GM04504 (cell line): ENCODE measurements around the gene RRBP1.
"Not testable (repeated sequence)": the region's sequence is repeated elsewhere in the genome, so short reads cannot be mapped to it uniquely, and the experiment has no call there.

Source experiments
- DNase-seq: peaks from one replicate; pipeline ENCODE4 v3.0.0-alpha.2; 2012; ENCODE audit warnings: low read depth

The RRBP1 gene

GRCh38 chr20:17708675-17709360, 26.8 kb upstream of the RRBP1 start:
- DNase-seq: no peak

DNA sequence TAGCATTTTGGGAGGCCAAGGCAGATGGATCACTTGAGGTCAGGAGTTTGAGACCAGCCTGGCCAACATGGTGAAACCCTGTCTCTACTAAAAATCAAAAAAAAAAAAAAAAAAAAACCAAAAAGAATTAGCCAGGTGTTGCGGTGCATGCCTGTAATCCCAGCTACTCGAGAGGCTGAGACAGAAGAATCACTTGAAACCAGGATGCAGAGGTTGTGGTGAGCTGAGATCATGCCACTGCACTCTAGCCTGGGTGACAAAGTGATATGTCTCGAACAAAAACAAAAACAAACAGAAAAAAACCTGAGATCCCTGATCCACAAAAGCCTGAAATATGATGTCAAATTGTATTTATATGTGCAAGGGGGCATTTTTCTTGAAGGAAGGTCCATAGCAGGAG, 25.9 kb upstream of the RRBP1 start:
- not testable (repeated sequence) for DNase-seq

- DNase-seq: no peak
Measured at GRCh38 chr20:17706632-17707031, 24.6 kb upstream of the RRBP1 start.

DNA sequence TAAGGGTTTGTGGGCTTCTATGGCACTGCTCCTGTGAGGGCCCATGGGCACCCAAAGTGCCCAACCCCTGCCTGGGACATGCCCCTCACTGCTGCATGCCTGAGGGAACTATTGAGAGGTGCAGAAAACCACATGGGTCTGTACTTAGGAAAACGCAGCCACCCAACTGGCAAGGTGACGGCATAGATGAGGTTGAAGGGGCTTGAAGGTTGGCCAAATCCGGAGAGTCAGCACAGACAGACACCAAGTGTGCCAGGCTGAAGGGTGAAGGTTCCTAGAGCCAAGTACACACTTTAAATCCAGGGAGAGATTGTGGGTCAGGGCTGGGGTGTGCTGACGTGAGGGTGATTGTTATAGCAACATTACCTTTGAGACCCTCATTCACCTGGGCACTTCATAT, 23.9 kb upstream of the RRBP1 start:
- DNase-seq: no peak

GRCh38 chr20:17704589-17705317, 22.7 kb upstream of the RRBP1 start:
- DNase-seq: no peak

GRCh38 chr20:17701826-17702225, 19.8 kb upstream of the RRBP1 start:
- no peak for DNase-seq

GRCh38 chr20:17700637-17701036, 18.6 kb upstream of the RRBP1 start:
- DNase-seq: no peak

GRCh38 chr20:17699931-17700351, 17.9 kb upstream of the RRBP1 start, which contains the start of gene BANF2:
Gene BANF2 (plus strand): TSS chr20:17699966. CDS start chr20:17725026, 25,060 bp downstream.
- no peak for DNase-seq

GRCh38 chr20:17698384-17698783, 16.3 kb upstream of the RRBP1 start:
- no peak for DNase-seq

- DNase-seq: no peak
Measured at GRCh38 chr20:17697171-17697570, 15.1 kb upstream of the RRBP1 start.

DNA sequence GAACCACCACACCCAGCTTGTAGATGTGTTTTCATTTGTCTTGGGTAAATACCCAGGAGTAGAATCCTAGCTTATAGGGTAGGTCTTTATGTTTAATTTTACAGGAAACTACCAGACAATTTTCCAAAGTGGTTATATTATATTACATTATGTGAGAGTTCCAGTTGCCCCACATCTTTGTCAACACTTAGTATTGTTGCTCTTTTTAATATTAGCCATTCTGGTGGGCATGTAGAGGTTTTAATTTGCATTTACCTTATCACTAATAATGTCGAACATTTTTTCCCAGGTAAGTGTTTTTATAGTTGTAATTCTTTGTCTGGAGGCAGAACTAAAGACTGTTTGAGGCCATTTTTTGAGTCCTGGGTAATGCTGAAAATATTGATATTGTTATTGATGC, 14.2 kb upstream of the RRBP1 start:
- DNase-seq: no peak

GRCh38 chr20:17694767-17695166, 12.7 kb upstream of the RRBP1 start:
- no peak for DNase-seq

GRCh38 chr20:17693444-17694001, 11.5 kb upstream of the RRBP1 start:
- DNase-seq: no peak

- DNase-seq: no peak
Measured at GRCh38 chr20:17691758-17692157, 9.7 kb upstream of the RRBP1 start.

- no peak for DNase-seq
Measured at GRCh38 chr20:17690144-17690543, 8.1 kb upstream of the RRBP1 start.

GRCh38 chr20:17688965-17689364, 6.9 kb upstream of the RRBP1 start:
- no peak for DNase-seq

DNA sequence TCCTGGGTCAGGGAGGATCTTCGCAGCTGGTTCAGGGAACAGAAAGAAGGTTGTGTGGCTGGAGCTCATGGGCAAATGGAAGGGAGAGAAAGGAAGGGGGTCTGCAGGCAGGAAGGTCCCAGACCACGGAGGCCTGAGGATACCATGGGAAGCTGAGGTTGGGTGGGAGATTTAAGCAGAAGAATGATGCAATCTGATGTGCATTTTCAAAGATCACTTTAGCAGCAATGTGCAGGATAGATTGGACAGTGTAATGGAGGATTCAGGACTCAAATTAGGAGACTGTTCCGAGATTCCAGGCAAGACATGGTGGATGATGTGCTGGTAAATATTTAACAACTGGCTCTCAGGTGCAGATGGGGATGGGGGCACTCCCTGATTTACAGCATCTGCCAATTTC, 5.8 kb upstream of the RRBP1 start:
- no peak for DNase-seq

GRCh38 chr20:17685168-17685567, 3.1 kb upstream of the RRBP1 start:
- no peak for DNase-seq

GRCh38 chr20:17684077-17684888, 2.2 kb upstream of the RRBP1 start:
- no peak for DNase-seq

- DNase-seq: no peak
Measured at GRCh38 chr20:17683218-17684076, 1.4 kb upstream of the RRBP1 start.

- DNase-seq: no peak
Measured at GRCh38 chr20:17682889-17683198, 802 bp upstream of the RRBP1 start.

DNA sequence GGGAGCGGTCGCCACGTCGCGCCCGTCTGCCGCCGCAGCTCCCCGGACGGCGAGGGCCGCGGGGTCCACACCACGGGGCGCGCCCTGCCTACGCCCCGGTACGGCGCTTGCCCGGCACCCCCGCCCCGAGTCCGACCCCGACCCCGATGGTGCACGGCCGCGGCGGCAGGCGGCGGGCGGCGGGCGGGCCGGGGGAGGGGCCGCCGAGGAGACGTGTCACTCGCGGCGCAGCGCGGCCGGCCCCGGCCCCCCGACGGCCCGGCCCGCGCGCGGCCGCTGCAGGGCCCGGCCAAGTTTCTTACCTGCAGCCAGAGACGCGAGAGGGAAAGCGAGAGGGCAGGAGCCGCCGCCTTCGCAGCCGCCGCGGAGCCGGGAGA, 328 bp downstream of the RRBP1 start:
- no peak for DNase-seq
